ENCODE measurements around the gene ATP13A4. TPM values are rescaled to one million over a fixed set of nuclear protein-coding genes. Genes with fewer than 3 reads are reported as not detected.

The ATP13A4 gene
- total and polyA plus RNA-seq, 7 experiments from 2014 or later, result 0.12 to 3.3 (median 1.4) TPM; not detected in 1

- Mint-ChIP-seq H3K27ac (no peak overlapping the region), H3K9me3 (no peaks in the 10 kb centered on the region), H3K4me3 (no peak overlapping the region), H3K27me3 (no peaks in the 10 kb centered on the region), H3K36me3 (peaks cover 0 to 5% (median 0%) of the 10 kb centered on the region in 5 donors), H3K4me1 (no peaks in the 10 kb centered on the region)
- ATAC-seq (no peak), DNase-seq (no peak)
- ChIA-PET POLR2A (no interaction called here), CTCF (no interaction called here)
- H3K4me1 ChIP-seq (ENCODE audit: control insufficient read depth in 2 of 2, insufficient read depth in 2 of 2, low read length in 2 of 2), result no peaks in the 10 kb centered on the region
- no peaks in the 10 kb centered on the region for H3K36me3 ChIP-seq (ENCODE audit: control insufficient read depth in 2 of 3, insufficient read depth in 3 of 3, low read length in 3 of 3)
- intact Hi-C loops (cut with micrococcal nuclease), result no loop called here
- no peaks in the 10 kb centered on the region for H3K27me3 ChIP-seq (ENCODE audit: control insufficient read depth in 2 of 2, insufficient read depth in 2 of 2, low read length in 2 of 2)
- no peak overlapping the region for H3K4me3 ChIP-seq (ENCODE audit: low read length)
- H3K9me3 ChIP-seq (ENCODE audit: control insufficient read depth in 2 of 3, low read length in 3 of 3), result no peaks in the 10 kb centered on the region
- no peak overlapping the region for H3K27ac ChIP-seq (ENCODE audit: low read depth, low read length)
These were observed 8.7 kb upstream of the ATP13A4 start for GRCh38 chr3:193563426-193563825.

GRCh38 chr3:193560870-193561269, 6.2 kb upstream of the ATP13A4 start:
- no peaks in the 10 kb centered on the region for H3K9me3 Mint-ChIP-seq
- no peak for DNase-seq
- H3K27ac Mint-ChIP-seq, result no peak overlapping the region
- H3K4me1 Mint-ChIP-seq, result no peaks in the 10 kb centered on the region
- no peak for ATAC-seq
- Histone ChIP-seq H3K4me3 (ENCODE audit: low read length) (no peak overlapping the region), H3K27ac (ENCODE audit: low read depth, low read length) (no peak overlapping the region), H3K36me3 (ENCODE audit: control insufficient read depth in 2 of 3, insufficient read depth in 3 of 3, low read length in 3 of 3) (no peaks in the 10 kb centered on the region), H3K27me3 (ENCODE audit: control insufficient read depth in 2 of 2, insufficient read depth in 2 of 2, low read length in 2 of 2) (no peaks in the 10 kb centered on the region), H3K9me3 (ENCODE audit: control insufficient read depth in 2 of 3, low read length in 3 of 3) (no peaks in the 10 kb centered on the region), H3K4me1 (ENCODE audit: control insufficient read depth in 2 of 2, insufficient read depth in 2 of 2, low read length in 2 of 2) (no peaks in the 10 kb centered on the region)
- peaks cover 0 to 12% (median 0%) of the 10 kb centered on the region in 5 donors for H3K36me3 Mint-ChIP-seq
- POLR2A ChIA-PET, result no interaction called here
- no peaks in the 10 kb centered on the region for H3K27me3 Mint-ChIP-seq
- CTCF ChIA-PET, result no interaction called here
- intact Hi-C loops (cut with micrococcal nuclease), result no loop called here
- no peak overlapping the region for H3K4me3 Mint-ChIP-seq

- Mint-ChIP-seq H3K27me3 (no peaks in the 10 kb centered on the region), H3K9me3 (no peaks in the 10 kb centered on the region), H3K36me3 (peaks cover 0 to 12% (median 0%) of the 10 kb centered on the region in 5 donors), H3K4me1 (no peaks in the 10 kb centered on the region), H3K27ac (no peak overlapping the region), H3K4me3 (no peak overlapping the region)
- Histone ChIP-seq H3K27me3 (ENCODE audit: control insufficient read depth in 2 of 2, insufficient read depth in 2 of 2, low read length in 2 of 2) (no peaks in the 10 kb centered on the region), H3K27ac (ENCODE audit: low read depth, low read length) (no peak overlapping the region), H3K36me3 (ENCODE audit: control insufficient read depth in 2 of 3, insufficient read depth in 3 of 3, low read length in 3 of 3) (no peaks in the 10 kb centered on the region), H3K4me1 (ENCODE audit: control insufficient read depth in 2 of 2, insufficient read depth in 2 of 2, low read length in 2 of 2) (no peaks in the 10 kb centered on the region), H3K4me3 (ENCODE audit: low read length) (no peak overlapping the region), H3K9me3 (ENCODE audit: control insufficient read depth in 2 of 3, low read length in 3 of 3) (no peaks in the 10 kb centered on the region)
- DNase-seq (no peak), ATAC-seq (no peak)
- CTCF ChIA-PET, result no interaction called here
- intact Hi-C loops (cut with micrococcal nuclease), result no loop called here
- POLR2A ChIA-PET, result no interaction called here
These were observed 5.4 kb upstream of the ATP13A4 start for GRCh38 chr3:193560091-193560490.

- H3K9me3 ChIP-seq (ENCODE audit: control insufficient read depth in 2 of 3, low read length in 3 of 3), result no peaks in the 10 kb centered on the region
- H3K36me3 Mint-ChIP-seq, result peaks cover 0 to 16% (median 0%) of the 10 kb centered on the region in 5 donors
- no peak for ATAC-seq
- ChIA-PET CTCF (interaction anchor here (0.5 kb wide), 1 partner anchor 307 kb away, joined by 3 read pairs; no protein-coding TSS in a partner anchor), POLR2A (no interaction called here)
- no peak overlapping the region for H3K4me3 Mint-ChIP-seq
- DNase-seq, result no peak
- H3K27ac Mint-ChIP-seq, result no peak overlapping the region
- peaks cover 0 to 3% (median 0%) of the 10 kb centered on the region in 5 donors for H3K27me3 Mint-ChIP-seq
- H3K36me3 ChIP-seq (ENCODE audit: control insufficient read depth in 2 of 3, insufficient read depth in 3 of 3, low read length in 3 of 3), result no peaks in the 10 kb centered on the region
- H3K27me3 ChIP-seq (ENCODE audit: control insufficient read depth in 2 of 2, insufficient read depth in 2 of 2, low read length in 2 of 2), result no peaks in the 10 kb centered on the region
- H3K4me3 ChIP-seq (ENCODE audit: low read length), result no peak overlapping the region
- no peaks in the 10 kb centered on the region for H3K4me1 ChIP-seq (ENCODE audit: control insufficient read depth in 2 of 2, insufficient read depth in 2 of 2, low read length in 2 of 2)
- no peaks in the 10 kb centered on the region for H3K9me3 Mint-ChIP-seq
- no peak overlapping the region for H3K27ac ChIP-seq (ENCODE audit: low read depth, low read length)
- H3K4me1 Mint-ChIP-seq, result no peaks in the 10 kb centered on the region
- intact Hi-C loops (cut with micrococcal nuclease), result no loop called here
These were observed 4.4 kb upstream of the ATP13A4 start for GRCh38 chr3:193559100-193559499.

- no peak overlapping the region for H3K27ac ChIP-seq (ENCODE audit: low read depth, low read length)
- POLR2A ChIA-PET, result no interaction called here
- CTCF ChIA-PET, result no interaction called here
- Mint-ChIP-seq H3K4me3 (no peak overlapping the region), H3K4me1 (no peaks in the 10 kb centered on the region), H3K27ac (no peak overlapping the region), H3K27me3 (peaks cover 0 to 9% (median 0%) of the 10 kb centered on the region in 5 donors), H3K36me3 (peaks cover 0 to 16% (median 0%) of the 10 kb centered on the region in 5 donors), H3K9me3 (no peaks in the 10 kb centered on the region)
- intact Hi-C loops (cut with micrococcal nuclease), result no loop called here
- no peaks in the 10 kb centered on the region for H3K9me3 ChIP-seq (ENCODE audit: control insufficient read depth in 2 of 3, low read length in 3 of 3)
- no peaks in the 10 kb centered on the region for H3K36me3 ChIP-seq (ENCODE audit: control insufficient read depth in 2 of 3, insufficient read depth in 3 of 3, low read length in 3 of 3)
- ATAC-seq (no peak), DNase-seq (no peak)
- H3K4me1 ChIP-seq (ENCODE audit: control insufficient read depth in 2 of 2, insufficient read depth in 2 of 2, low read length in 2 of 2), result no peaks in the 10 kb centered on the region
- H3K27me3 ChIP-seq (ENCODE audit: control insufficient read depth in 2 of 2, insufficient read depth in 2 of 2, low read length in 2 of 2), result no peaks in the 10 kb centered on the region
- H3K4me3 ChIP-seq (ENCODE audit: low read length), result no peak overlapping the region
These were observed 2.1 kb upstream of the ATP13A4 start for GRCh38 chr3:193556841-193557240.

GRCh38 chr3:193553586-193553985, 1.1 kb downstream of the ATP13A4 start:
- H3K27ac Mint-ChIP-seq, result no peak overlapping the region
- peaks cover 0 to 9% (median 0%) of the 10 kb centered on the region in 5 donors for H3K27me3 Mint-ChIP-seq
- Histone ChIP-seq H3K9me3 (ENCODE audit: control insufficient read depth in 2 of 3, low read length in 3 of 3) (no peaks in the 10 kb centered on the region), H3K4me3 (ENCODE audit: low read length) (no peak overlapping the region), H3K36me3 (ENCODE audit: control insufficient read depth in 2 of 3, insufficient read depth in 3 of 3, low read length in 3 of 3) (no peaks in the 10 kb centered on the region), H3K27ac (ENCODE audit: low read depth, low read length) (no peak overlapping the region), H3K27me3 (ENCODE audit: control insufficient read depth in 2 of 2, insufficient read depth in 2 of 2, low read length in 2 of 2) (no peaks in the 10 kb centered on the region), H3K4me1 (ENCODE audit: control insufficient read depth in 2 of 2, insufficient read depth in 2 of 2, low read length in 2 of 2) (no peaks in the 10 kb centered on the region)
- POLR2A ChIA-PET, result no interaction called here
- peaks cover 0 to 18% (median 0%) of the 10 kb centered on the region in 5 donors for H3K36me3 Mint-ChIP-seq
- H3K9me3 Mint-ChIP-seq, result no peaks in the 10 kb centered on the region
- ATAC-seq, result no peak
- no peak for DNase-seq
- no peaks in the 10 kb centered on the region for H3K4me1 Mint-ChIP-seq
- no peak overlapping the region for H3K4me3 Mint-ChIP-seq
- CTCF ChIA-PET, result no interaction called here
- intact Hi-C loops (cut with micrococcal nuclease), result no loop called here

- no peaks in the 10 kb centered on the region for H3K9me3 ChIP-seq (ENCODE audit: control insufficient read depth in 2 of 3, low read length in 3 of 3)
- Mint-ChIP-seq H3K4me1 (no peaks in the 10 kb centered on the region), H3K27ac (no peak overlapping the region), H3K4me3 (no peak overlapping the region), H3K9me3 (no peaks in the 10 kb centered on the region), H3K36me3 (peaks cover 0 to 14% (median 0%) of the 10 kb centered on the region in 5 donors), H3K27me3 (peaks cover 0 to 9% (median 0%) of the 10 kb centered on the region in 5 donors)
- ATAC-seq (no peak), DNase-seq (no peak)
- no peaks in the 10 kb centered on the region for H3K27me3 ChIP-seq (ENCODE audit: control insufficient read depth in 2 of 2, insufficient read depth in 2 of 2, low read length in 2 of 2)
- H3K4me3 ChIP-seq (ENCODE audit: low read length), result no peak overlapping the region
- CTCF ChIA-PET, result no interaction called here
- H3K4me1 ChIP-seq (ENCODE audit: control insufficient read depth in 2 of 2, insufficient read depth in 2 of 2, low read length in 2 of 2), result no peaks in the 10 kb centered on the region
- no peak overlapping the region for H3K27ac ChIP-seq (ENCODE audit: low read depth, low read length)
- POLR2A ChIA-PET, result no interaction called here
- no peaks in the 10 kb centered on the region for H3K36me3 ChIP-seq (ENCODE audit: control insufficient read depth in 2 of 3, insufficient read depth in 3 of 3, low read length in 3 of 3)
- intact Hi-C loops (cut with micrococcal nuclease), result no loop called here
These were observed 1.8 kb downstream of the ATP13A4 start for GRCh38 chr3:193552923-193553322.

All from naive thymus-derived CD4-positive, alpha-beta T cell (primary cell).